Brain microvascular endothelial cell (primary cell): ENCODE measurements around the gene TTC9.
"Not testable (repeated sequence)": the region's sequence is repeated elsewhere in the genome, so short reads cannot be mapped to it uniquely, and the experiment has no call there.

Experiments
- DNase-seq: peaks from one replicate; pipeline ENCODE4 v3.0.0-alpha.2; 2020
- H3K27ac ChIP-seq: fragments of 250-450 bp; sonication (Bioruptor Pico); 2 replicates; pipeline ENCODE4 v1.5.1; 2020; ENCODE audit warnings: mild to moderate bottlenecking, moderate library complexity
- H3K27me3 ChIP-seq: fragments of 250-450 bp; sonication (Bioruptor Pico); replicated peaks from 2 replicates; pipeline ENCODE4 v1.5.1; 2020; ENCODE audit warnings: mild to moderate bottlenecking
- H3K36me3 ChIP-seq: fragments of 250-450 bp; sonication (Bioruptor Pico); replicated peaks from 2 replicates; pipeline ENCODE4 v1.5.1; 2020; ENCODE audit warnings: mild to moderate bottlenecking
- H3K4me3 ChIP-seq: 2 replicates; pipeline ENCODE4 v1.5.1; 2011; ENCODE audit warnings: low read depth, mild to moderate bottlenecking, control low read depth, low read length, moderate library complexity
- in situ Hi-C: cut with HindIII; loops from 2 replicates; pipeline ENCODE4 v1.10.0; 2017; ENCODE audit warnings: low sequenced_read_pairs, low pct_ligation_motif_present
- TF ChIP-seq, protein P1 (sequence below): IDR thresholded peaks from 2 replicates; pipeline ENCODE4 v1.5.1; 2011; ENCODE audit warnings: low read depth, mild to moderate bottlenecking, moderate library complexity, low read length, control low read depth, inconsistent platforms; ENCODE audit errors: missing control alignments

Gene TTC9

DNA sequence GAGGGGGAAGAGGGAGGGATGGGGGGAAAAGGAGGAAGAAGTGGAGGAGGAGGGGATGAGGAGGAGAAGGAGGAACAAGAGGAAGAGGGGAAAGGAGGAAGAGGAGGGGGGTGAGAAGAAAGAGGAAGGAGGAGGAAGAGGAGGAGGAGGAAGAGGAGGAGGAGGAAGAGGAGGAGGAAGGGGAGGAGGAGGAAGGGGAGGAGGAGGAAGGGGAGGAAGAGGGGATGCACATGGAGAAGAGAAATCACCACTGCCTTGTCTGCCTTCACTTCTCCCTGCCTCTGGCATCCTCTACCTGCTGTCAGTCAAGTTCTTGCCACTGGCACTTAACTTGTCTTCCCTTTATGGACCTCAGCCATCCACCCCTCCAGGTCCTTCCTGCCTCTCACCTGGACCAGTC lies 59.9 kb downstream of the TTC9 start:
- no peak overlapping the region for H3K27ac ChIP-seq
- in situ Hi-C loops: no loop called here
- H3K27me3 ChIP-seq: no peaks in the 10 kb centered on the region
- DNase-seq: no peak
- H3K36me3 ChIP-seq: no peaks in the 10 kb centered on the region
- no peak overlapping the region for H3K4me3 ChIP-seq
- TF ChIP-seq, protein P1, sequence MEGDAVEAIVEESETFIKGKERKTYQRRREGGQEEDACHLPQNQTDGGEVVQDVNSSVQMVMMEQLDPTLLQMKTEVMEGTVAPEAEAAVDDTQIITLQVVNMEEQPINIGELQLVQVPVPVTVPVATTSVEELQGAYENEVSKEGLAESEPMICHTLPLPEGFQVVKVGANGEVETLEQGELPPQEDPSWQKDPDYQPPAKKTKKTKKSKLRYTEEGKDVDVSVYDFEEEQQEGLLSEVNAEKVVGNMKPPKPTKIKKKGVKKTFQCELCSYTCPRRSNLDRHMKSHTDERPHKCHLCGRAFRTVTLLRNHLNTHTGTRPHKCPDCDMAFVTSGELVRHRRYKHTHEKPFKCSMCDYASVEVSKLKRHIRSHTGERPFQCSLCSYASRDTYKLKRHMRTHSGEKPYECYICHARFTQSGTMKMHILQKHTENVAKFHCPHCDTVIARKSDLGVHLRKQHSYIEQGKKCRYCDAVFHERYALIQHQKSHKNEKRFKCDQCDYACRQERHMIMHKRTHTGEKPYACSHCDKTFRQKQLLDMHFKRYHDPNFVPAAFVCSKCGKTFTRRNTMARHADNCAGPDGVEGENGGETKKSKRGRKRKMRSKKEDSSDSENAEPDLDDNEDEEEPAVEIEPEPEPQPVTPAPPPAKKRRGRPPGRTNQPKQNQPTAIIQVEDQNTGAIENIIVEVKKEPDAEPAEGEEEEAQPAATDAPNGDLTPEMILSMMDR: no peak

DNA sequence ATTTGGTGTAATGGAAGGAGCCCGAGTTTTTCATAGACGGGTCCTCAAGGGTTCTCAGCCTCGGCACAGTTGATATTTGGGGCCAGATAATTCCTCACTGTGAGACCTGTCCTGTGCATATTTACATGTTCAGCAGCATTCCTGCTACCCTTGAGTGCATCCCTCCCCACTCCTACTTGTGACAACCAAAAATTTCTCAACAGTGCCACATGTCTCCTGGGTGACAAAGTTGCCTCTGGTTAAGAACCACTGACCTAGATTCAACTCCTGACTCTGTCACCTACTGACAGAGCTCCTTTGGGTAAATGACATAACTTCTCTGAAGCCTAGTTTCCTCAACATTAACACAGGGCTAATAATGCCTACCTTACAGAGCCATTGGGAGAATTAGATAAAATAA lies 60.4 kb downstream of the TTC9 start:
- DNase-seq: no peak
- no peaks in the 10 kb centered on the region for H3K36me3 ChIP-seq
- in situ Hi-C loops: no loop called here
- no peak overlapping the region for H3K27ac ChIP-seq
- no peaks in the 10 kb centered on the region for H3K27me3 ChIP-seq
- H3K4me3 ChIP-seq: no peak overlapping the region
- TF ChIP-seq, protein P1: no peak

DNA sequence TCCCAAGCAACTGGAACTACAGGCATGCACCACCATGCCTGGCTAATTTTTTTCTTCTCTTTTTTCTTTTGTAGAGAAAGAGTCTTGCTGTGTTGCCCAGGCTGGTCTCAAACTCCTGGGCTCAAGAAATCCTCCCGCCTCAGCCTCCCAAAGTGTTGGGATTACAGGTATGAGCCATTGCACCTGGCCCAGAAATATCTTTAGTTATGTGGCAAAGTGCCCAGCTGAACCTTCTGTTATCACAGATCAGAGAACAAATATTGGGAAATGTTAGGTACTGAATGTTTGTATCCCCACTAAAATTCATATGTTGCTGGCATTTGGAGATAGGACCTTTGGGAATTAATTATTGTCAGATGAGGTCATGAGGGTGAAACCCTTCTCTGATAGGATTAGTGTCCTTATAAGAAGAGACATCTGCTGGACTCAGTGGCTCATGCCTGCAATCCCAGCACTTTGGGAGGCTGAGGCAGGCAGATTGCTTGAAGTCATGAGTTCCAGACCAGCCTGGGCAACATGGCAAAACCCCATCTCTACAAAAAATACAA lies 62.0 kb downstream of the TTC9 start:
- H3K27me3 ChIP-seq, DNase-seq, H3K36me3 ChIP-seq, in situ Hi-C loops, H3K27ac ChIP-seq, H3K4me3 ChIP-seq: not testable (repeated sequence)

DNA sequence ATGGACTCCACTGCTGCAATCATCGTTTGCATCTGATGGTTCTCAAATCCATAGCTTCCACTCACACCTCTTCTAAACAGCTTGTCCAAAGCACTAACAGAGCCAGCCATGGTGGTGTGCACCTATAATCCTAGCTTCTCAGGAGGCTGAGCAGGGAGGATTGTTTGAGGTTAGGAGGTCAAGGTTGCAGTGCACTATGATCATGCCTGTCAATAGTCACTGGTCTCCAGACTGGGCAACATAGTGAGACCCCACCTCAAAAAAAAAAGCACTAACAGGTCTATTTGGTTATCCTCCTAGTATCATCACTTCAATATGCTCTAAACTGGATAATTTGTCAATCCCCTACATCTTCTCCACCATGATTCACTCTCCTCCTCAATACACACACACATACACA lies 63.2 kb downstream of the TTC9 start:
- no peaks in the 10 kb centered on the region for H3K36me3 ChIP-seq
- DNase-seq: no peak
- H3K27me3 ChIP-seq: no peaks in the 10 kb centered on the region
- in situ Hi-C loops: no loop called here
- TF ChIP-seq, protein P1: no peak
- H3K4me3 ChIP-seq: no peak overlapping the region
- no peak overlapping the region for H3K27ac ChIP-seq

DNA sequence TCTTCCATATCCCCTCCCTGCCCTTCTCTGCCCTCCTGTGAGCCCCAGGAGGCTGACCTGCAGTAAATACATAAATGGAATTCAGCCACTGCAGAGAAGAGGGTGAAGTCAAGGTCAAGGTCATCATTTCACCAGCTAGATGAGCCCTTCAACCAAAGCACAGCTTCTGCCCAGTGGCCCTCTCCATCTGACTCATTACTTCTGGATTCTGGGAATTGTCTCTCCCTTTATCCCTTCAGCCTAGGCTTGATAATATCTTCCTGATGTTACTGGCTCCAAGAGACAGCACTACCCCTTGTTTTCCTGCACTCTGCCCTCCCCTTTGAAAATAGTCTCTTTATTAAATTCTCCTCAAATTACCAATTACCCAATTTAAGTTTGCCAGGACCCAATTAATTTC lies 64.5 kb downstream of the TTC9 start:
- in situ Hi-C loops: no loop called here
- no peak overlapping the region for H3K27ac ChIP-seq
- H3K4me3 ChIP-seq: no peak overlapping the region
- H3K36me3 ChIP-seq: no peaks in the 10 kb centered on the region
- no peaks in the 10 kb centered on the region for H3K27me3 ChIP-seq
- TF ChIP-seq, protein P1: no peak
- no peak for DNase-seq

DNA sequence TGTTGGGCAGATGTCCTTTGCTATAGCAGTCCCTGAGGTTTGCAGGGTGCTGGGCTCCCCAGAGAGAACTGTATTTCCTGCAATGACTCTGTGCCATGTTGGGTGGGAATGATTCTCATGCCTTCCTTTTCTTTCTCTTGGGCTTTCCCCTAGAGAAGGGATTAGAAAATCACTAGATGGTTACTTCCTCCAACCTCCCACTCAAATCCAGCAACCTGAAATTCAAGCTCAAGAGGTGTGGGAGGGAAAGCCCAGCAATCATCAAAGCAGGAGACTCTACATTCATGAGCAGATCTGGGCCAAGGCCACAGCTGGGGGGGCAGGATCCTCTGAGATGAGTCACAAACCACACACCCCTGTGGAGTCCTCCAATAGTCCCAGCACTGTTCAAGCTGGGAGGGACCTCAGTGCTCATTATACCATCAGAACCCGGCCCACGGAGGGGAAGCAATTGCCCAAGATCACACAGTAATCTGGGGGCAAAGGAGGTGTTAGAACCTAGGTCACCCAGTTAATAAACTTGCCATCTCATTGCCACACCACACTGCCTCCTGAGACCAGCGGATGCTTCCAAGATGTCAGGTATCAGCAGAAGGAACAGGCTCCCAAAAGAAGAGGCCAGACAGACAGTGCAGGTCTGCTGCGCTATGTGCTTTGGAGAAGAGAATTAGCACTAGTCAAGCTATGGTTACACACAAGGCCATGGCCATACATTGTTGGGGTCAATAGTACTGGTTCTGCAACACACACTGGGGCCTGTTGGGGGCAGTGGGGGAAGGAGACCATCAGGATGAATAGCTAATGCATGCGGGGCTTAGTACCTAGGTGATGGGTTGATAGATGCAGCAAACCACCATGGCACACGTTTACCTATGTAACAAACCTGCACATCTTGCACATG lies 65.7 kb downstream of the TTC9 start:
- in situ Hi-C loops: no loop called here
- Histone ChIP-seq H3K4me3 (no peak overlapping the region), H3K27ac (no peak overlapping the region), H3K27me3 (no peaks in the 10 kb centered on the region), H3K36me3 (no peaks in the 10 kb centered on the region)
- peak; percentile 72 for DNase-seq
- TF ChIP-seq, protein P1: no peak
